Fibroblast of lung (primary cell): Measurements from ENCODE around the gene CCDC6. TPM values are rescaled to one million over a fixed set of nuclear protein-coding genes. Genes with fewer than 3 reads are reported as not detected.

Experiments
- DNase-seq, 2 donors: peaks; one replicate each; pipeline versions ENCODE4 v3.0.0 to v3.0.0-alpha.2; 2010; ENCODE audit warnings: low read depth in 2 of 2
- H2AFZ ChIP-seq: 2 replicates; pipeline ENCODE4 v1.5.1; 2012; ENCODE audit warnings: low read length, control low read depth, inconsistent platforms
- H3K27ac ChIP-seq: 2 replicates; pipeline ENCODE4 v1.5.1; 2011; ENCODE audit warnings: low read length, control low read depth; ENCODE audit not compliant: insufficient read depth
- H3K27me3 ChIP-seq: 2 replicates; pipeline ENCODE4 v1.5.1; 2011; ENCODE audit warnings: mild to moderate bottlenecking, low read length; ENCODE audit not compliant: control insufficient read depth, insufficient read depth
- H3K36me3 ChIP-seq: 2 replicates; pipeline ENCODE4 v1.5.1; 2011; ENCODE audit warnings: low read length; ENCODE audit not compliant: control insufficient read depth, insufficient read depth
- H3K4me1 ChIP-seq: 2 replicates; pipeline ENCODE4 v1.5.1; 2011; ENCODE audit warnings: low read length; ENCODE audit not compliant: control insufficient read depth, insufficient read depth; ENCODE audit errors: extremely low read depth
- H3K4me2 ChIP-seq: 2 replicates; pipeline ENCODE4 v1.5.1; 2011; ENCODE audit warnings: low read length, control low read depth; ENCODE audit not compliant: insufficient read depth; ENCODE audit errors: extremely low read depth
- H3K4me3 ChIP-seq, 4 experiments: fragments of 200-600 bp in 1 of 4; sonication (generic) in 1 of 4; replicated peaks in 1 of 4; 2 replicates each; pipeline ENCODE4 v1.5.1; 2011 to 2016; ENCODE audit warnings: low read length in 4 of 4, low read depth in 3 of 4, mild to moderate bottlenecking in 3 of 4, control low read depth in 2 of 4, inconsistent platforms in 1 of 4, mixed read lengths in 1 of 4; ENCODE audit not compliant: insufficient read depth in 1 of 4; ENCODE audit errors: control extremely low read depth in 1 of 4
- H3K79me2 ChIP-seq: 2 replicates; pipeline ENCODE4 v1.5.1; 2012; ENCODE audit warnings: mild to moderate bottlenecking, low read length, inconsistent platforms; ENCODE audit not compliant: control insufficient read depth, insufficient read depth
- H3K9ac ChIP-seq: 2 replicates; pipeline ENCODE4 v1.5.1; 2011; ENCODE audit warnings: mild to moderate bottlenecking, low read length, control low read depth; ENCODE audit not compliant: insufficient read depth
- H3K9me3 ChIP-seq: 2 replicates; pipeline ENCODE4 v1.5.1; 2012; ENCODE audit warnings: low read depth, low read length; ENCODE audit not compliant: control insufficient read depth, insufficient read depth
- H4K20me1 ChIP-seq: 2 replicates; pipeline ENCODE4 v1.5.1; 2011; ENCODE audit warnings: low read length; ENCODE audit not compliant: control insufficient read depth, insufficient read depth; ENCODE audit errors: extremely low read depth
- EZH2 ChIP-seq: IDR thresholded peaks from 2 replicates; pipeline ENCODE4 v1.5.1; 2012; ENCODE audit warnings: low read length, control low read depth, mild to moderate bottlenecking; ENCODE audit errors: missing control alignments
- polyA plus RNA-seq, 2 donors: library from polyadenylated mRNA; depleted of rRNA in 1 of 2; stranded (reverse) in 1 of 2; unstranded in 1 of 2; fragments of >200 nt; gene quantifications; 2 replicates each; pipeline ENCODE4 v1.2.1, GENCODE V29; 2011 to 2012; ENCODE audit warnings: missing spikeins in 1 of 2
- total RNA-seq: library from RNA; depleted of rRNA; stranded (reverse); fragments of >200 nt; gene quantifications from 2 replicates; pipeline ENCODE4 v1.2.1, GENCODE V29; 2014
- TF ChIP-seq, protein P1 (sequence below), 2 donors: IDR thresholded peaks in 1 of 2; conservative IDR thresholded peaks in 1 of 2; 1 replicate in 1 of 2; 2 replicates in 1 of 2; pipeline ENCODE4 v1.5.1; 2011 to 2012; ENCODE audit warnings: low read length in 2 of 2, control low read depth in 1 of 2, inconsistent platforms in 1 of 2, low read depth in 1 of 2, mild to moderate bottlenecking in 1 of 2

The CCDC6 gene
- total and polyA plus RNA-seq, 2 donors (not counting 1 experiment from before 2014, with no cell fraction given) = 35.5 to 51.2 TPM

DNA sequence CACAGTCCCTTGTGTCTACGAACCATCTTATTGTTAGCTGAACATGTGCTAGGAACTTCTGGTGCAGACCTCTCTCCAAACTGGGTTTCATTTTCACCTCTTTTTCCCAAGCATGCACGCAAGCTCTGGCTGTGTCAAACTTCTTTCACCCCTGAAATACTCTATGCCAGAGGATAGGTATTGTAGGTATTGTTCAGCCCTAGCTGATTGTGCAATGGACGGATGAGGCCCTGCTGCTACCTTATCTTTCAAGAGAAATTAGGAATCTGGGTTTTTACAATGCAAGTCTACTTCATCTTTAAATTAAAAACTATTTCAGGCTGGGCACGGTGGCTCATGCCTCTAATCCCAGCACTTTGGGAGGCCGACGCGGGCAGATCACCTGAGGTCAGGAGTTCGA is 124.8 kb downstream of the CCDC6 start:
- no peaks in the 10 kb centered on the region for H3K27me3 ChIP-seq
- no peaks in the 10 kb centered on the region for H3K9me3 ChIP-seq
- no peaks in the 10 kb centered on the region for H3K79me2 ChIP-seq
- no peaks in the 10 kb centered on the region for H4K20me1 ChIP-seq
- H3K36me3 ChIP-seq = no peaks in the 10 kb centered on the region
- H3K4me2 ChIP-seq = no peak overlapping the region
- no peak overlapping the region for H3K9ac ChIP-seq
- TF ChIP-seq, protein P1, sequence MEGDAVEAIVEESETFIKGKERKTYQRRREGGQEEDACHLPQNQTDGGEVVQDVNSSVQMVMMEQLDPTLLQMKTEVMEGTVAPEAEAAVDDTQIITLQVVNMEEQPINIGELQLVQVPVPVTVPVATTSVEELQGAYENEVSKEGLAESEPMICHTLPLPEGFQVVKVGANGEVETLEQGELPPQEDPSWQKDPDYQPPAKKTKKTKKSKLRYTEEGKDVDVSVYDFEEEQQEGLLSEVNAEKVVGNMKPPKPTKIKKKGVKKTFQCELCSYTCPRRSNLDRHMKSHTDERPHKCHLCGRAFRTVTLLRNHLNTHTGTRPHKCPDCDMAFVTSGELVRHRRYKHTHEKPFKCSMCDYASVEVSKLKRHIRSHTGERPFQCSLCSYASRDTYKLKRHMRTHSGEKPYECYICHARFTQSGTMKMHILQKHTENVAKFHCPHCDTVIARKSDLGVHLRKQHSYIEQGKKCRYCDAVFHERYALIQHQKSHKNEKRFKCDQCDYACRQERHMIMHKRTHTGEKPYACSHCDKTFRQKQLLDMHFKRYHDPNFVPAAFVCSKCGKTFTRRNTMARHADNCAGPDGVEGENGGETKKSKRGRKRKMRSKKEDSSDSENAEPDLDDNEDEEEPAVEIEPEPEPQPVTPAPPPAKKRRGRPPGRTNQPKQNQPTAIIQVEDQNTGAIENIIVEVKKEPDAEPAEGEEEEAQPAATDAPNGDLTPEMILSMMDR (conservative IDR thresholded peaks at IDR 0.05 in 1 of 2, IDR thresholded peaks at IDR 0.05 in 1 of 2; ENCODE audit: low read depth in 1 of 2, low read length in 2 of 2) = no peak
- no peak for TF ChIP-seq EZH2
- no peak overlapping the region for H3K4me3 ChIP-seq
- H3K27ac ChIP-seq = no peak overlapping the region
- no peak overlapping the region for H2AFZ ChIP-seq
- DNase-seq = no peak
- no peaks in the 10 kb centered on the region for H3K4me1 ChIP-seq

DNA sequence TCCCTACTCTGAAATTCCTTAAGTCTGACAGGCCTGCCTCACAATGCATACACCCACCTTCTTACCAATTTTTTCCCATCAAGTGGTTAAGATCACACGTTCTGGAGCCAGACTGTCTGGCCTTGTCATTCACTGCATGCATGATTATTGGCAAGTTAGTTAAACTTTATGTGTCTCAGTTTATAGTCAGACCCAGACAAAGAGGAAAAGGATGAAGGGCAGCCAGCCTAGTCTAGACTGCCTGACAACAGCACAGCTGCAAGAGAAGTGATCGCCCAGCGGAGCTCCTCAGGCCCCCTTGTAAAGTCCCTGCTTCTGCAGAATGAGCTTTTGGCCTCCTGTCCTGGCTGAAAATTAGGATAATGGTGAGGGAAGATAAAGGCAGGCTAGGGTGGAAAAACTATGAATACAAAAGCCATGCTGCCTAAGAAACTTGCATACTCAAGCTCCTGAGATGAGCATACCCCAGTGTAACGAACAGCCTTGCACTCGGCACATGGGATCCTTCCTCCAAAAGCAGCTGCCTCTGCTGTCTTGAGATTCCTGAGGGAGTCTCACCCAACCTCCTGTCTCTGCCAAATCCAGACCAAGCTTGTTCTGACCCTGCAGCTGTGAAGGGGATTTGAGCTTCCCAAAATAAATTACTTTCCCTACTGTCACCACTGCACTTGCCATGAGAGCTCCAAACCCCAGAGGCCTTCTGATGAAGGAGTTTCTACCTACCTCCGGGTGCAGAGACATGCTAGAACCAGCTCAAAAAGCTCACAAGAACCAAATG is 126.4 kb downstream of the CCDC6 start:
- no peak overlapping the region for H3K4me2 ChIP-seq
- H3K36me3 ChIP-seq = no peaks in the 10 kb centered on the region
- no peaks in the 10 kb centered on the region for H3K27me3 ChIP-seq
- TF ChIP-seq EZH2 = no peak
- TF ChIP-seq, protein P1 (conservative IDR thresholded peaks at IDR 0.05 in 1 of 2, IDR thresholded peaks at IDR 0.05 in 1 of 2; ENCODE audit: low read depth in 1 of 2, low read length in 2 of 2) = no peak
- no peak overlapping the region for H3K27ac ChIP-seq
- no peak overlapping the region for H3K9ac ChIP-seq
- H3K9me3 ChIP-seq = no peaks in the 10 kb centered on the region
- H3K4me3 ChIP-seq = no peak overlapping the region
- H3K4me1 ChIP-seq = no peaks in the 10 kb centered on the region
- H3K79me2 ChIP-seq = no peaks in the 10 kb centered on the region
- H4K20me1 ChIP-seq = no peaks in the 10 kb centered on the region
- peak in 1 of 2 donors; percentile 85 for DNase-seq
- no peak overlapping the region for H2AFZ ChIP-seq

DNA sequence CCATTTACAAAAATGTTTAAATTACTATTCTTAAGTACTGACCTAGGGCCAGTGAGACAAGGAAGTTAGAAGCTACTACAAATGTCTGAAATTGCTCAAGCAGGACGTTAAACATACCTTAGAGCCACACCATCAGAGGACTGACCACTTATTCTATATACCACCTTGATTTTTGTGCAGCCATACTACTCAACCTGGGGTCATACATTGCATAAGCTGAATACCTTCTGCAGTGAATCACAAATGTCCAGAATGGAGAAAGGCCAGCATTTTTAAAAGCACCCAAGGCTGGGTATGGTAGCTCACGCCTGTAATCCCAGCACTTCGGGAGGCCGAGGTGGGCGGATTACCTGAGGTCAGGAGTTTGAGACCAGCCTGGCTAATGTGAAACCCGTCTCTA is 131.9 kb downstream of the CCDC6 start:
- Histone ChIP-seq H3K4me3 (no peak overlapping the region), H3K4me2 (no peak overlapping the region), H3K27ac (no peak overlapping the region), H3K27me3 (no peaks in the 10 kb centered on the region), H3K9me3 (no peaks in the 10 kb centered on the region), H4K20me1 (no peaks in the 10 kb centered on the region), H3K36me3 (no peaks in the 10 kb centered on the region), H3K79me2 (no peaks in the 10 kb centered on the region), H3K4me1 (no peaks in the 10 kb centered on the region), H2AFZ (no peak overlapping the region), H3K9ac (no peak overlapping the region)
- DNase-seq = no peak
- TF ChIP-seq, protein P1 (conservative IDR thresholded peaks at IDR 0.05 in 1 of 2, IDR thresholded peaks at IDR 0.05 in 1 of 2; ENCODE audit: low read depth in 1 of 2, low read length in 2 of 2) = no peak
- TF ChIP-seq EZH2 = no peak
